Naive thymus-derived CD4-positive, alpha-beta T cell (primary cell): ENCODE measurements around the gene GLG1. TPM values are rescaled to one million over a fixed set of nuclear protein-coding genes. Genes with fewer than 3 reads are reported as not detected.

Experiments used
- ATAC-seq: fragments of 150-1000 bp; cut with Tn5 transposase; 2 replicates; pipeline ENCODE4 v1.10.0; 2021; ENCODE audit warnings: mild to moderate bottlenecking, moderate library complexity
- CTCF ChIA-PET: fragments of 350-600 bp; sonication (Branson Sonifier 250); formaldehyde crosslinking; loops from one replicate; lab custom pipeline; 2021; ENCODE audit warnings: antibody characterized with exemption; lab: Charles Lee
- POLR2A ChIA-PET: fragments of 350-600 bp; sonication (Branson Sonifier 250); formaldehyde crosslinking; loops from one replicate; lab custom pipeline; 2021; ENCODE audit warnings: antibody characterized with exemption, inconsistent platforms; lab: Charles Lee
- DNase-seq, 9 donors: peaks; one replicate each; pipeline versions ENCODE4 v3.0.0 to v3.0.0-alpha.2; 2020 to 2022; ENCODE audit warnings: mixed read lengths in 1 of 9
- H3K27ac ChIP-seq: one replicate; pipeline ENCODE4 v1.7.0; 2013; ENCODE audit warnings: mild to moderate bottlenecking, low read depth, low read length, moderate library complexity
- H3K27me3 ChIP-seq, 2 donors: one replicate each; pipeline ENCODE4 v1.7.0; 2013; ENCODE audit warnings: low read length in 2 of 2, mild to moderate bottlenecking in 2 of 2, moderate library complexity in 2 of 2; ENCODE audit not compliant: control insufficient read depth in 2 of 2, insufficient read depth in 2 of 2
- H3K36me3 ChIP-seq, 3 experiments: 1 replicate in 2 of 3; 2 replicates in 1 of 3; pipeline ENCODE4 v1.7.0; 2013; ENCODE audit warnings: low read length in 3 of 3, mild to moderate bottlenecking in 3 of 3, moderate library complexity in 1 of 3; ENCODE audit not compliant: insufficient read depth in 3 of 3, control insufficient read depth in 2 of 3
- H3K4me1 ChIP-seq, 2 donors: one replicate each; pipeline ENCODE4 v1.7.0; 2013; ENCODE audit warnings: low read length in 2 of 2, mild to moderate bottlenecking in 2 of 2, moderate library complexity in 1 of 2; ENCODE audit not compliant: control insufficient read depth in 2 of 2, insufficient read depth in 2 of 2
- H3K4me3 ChIP-seq: 2 replicates; pipeline ENCODE4 v1.7.0; 2013; ENCODE audit warnings: mild to moderate bottlenecking, low read length
- H3K9me3 ChIP-seq, 3 experiments: 1 replicate in 2 of 3; 2 replicates in 1 of 3; pipeline ENCODE4 v1.7.0; 2013; ENCODE audit warnings: low read length in 3 of 3; ENCODE audit not compliant: control insufficient read depth in 2 of 3
- H3K27ac Mint-ChIP-seq, 9 donors: one replicate each; pipeline ENCODE4 v1.8.0; 2020 to 2022; ENCODE audit warnings: mixed read lengths in 9 of 9, mild to moderate bottlenecking in 8 of 9, moderate library complexity in 5 of 9, inconsistent platforms in 2 of 9
- H3K27me3 Mint-ChIP-seq, 5 donors: one replicate each; pipeline ENCODE4 v1.8.0; 2021 to 2022; ENCODE audit warnings: mixed read lengths in 5 of 5, mild to moderate bottlenecking in 1 of 5
- H3K36me3 Mint-ChIP-seq, 5 donors: one replicate each; pipeline ENCODE4 v1.8.0; 2020 to 2022; ENCODE audit warnings: mixed read lengths in 5 of 5, mild to moderate bottlenecking in 3 of 5, inconsistent platforms in 1 of 5
- H3K4me1 Mint-ChIP-seq, 7 donors: one replicate each; pipeline ENCODE4 v1.8.0; 2020 to 2022; ENCODE audit warnings: mixed read lengths in 7 of 7, mild to moderate bottlenecking in 3 of 7, inconsistent platforms in 1 of 7
- H3K4me3 Mint-ChIP-seq, 10 donors: one replicate each; pipeline ENCODE4 v1.8.0; 2020 to 2022; ENCODE audit warnings: mild to moderate bottlenecking in 10 of 10, mixed read lengths in 10 of 10, moderate library complexity in 6 of 10, inconsistent platforms in 2 of 10
- H3K9me3 Mint-ChIP-seq, 11 donors: one replicate each; pipeline ENCODE4 v1.8.0; 2020 to 2022; ENCODE audit warnings: mixed read lengths in 11 of 11, mild to moderate bottlenecking in 4 of 11, inconsistent platforms in 1 of 11, moderate library complexity in 1 of 11
- intact Hi-C, 2 donors: fragments of 100-400 bp; cut with micrococcal nuclease; formaldehyde crosslinking; loops; one replicate each; pipeline ENCODE4 v1.15.1; 2023
- polyA plus RNA-seq, 2 donors: library from polyadenylated mRNA; unstranded; fragments of 300-500 nt; fragmentation: Illumina TruSeq; gene quantifications; one replicate each; pipeline ENCODE4 v1.2.3, GENCODE V29; 2021
- total RNA-seq, 6 experiments: library from RNA in 5 of 6; stranded (reverse) in 5 of 6; gene quantifications; 1 replicate in 5 of 6; 2 replicates in 1 of 6; pipeline ENCODE4 v1.2.3 and lab custom pipeline; 2021 to 2026

GLG1 gene
- total and polyA plus RNA-seq, 7 experiments from 2014 or later, result 125 to 285 (median 188) TPM

DNA sequence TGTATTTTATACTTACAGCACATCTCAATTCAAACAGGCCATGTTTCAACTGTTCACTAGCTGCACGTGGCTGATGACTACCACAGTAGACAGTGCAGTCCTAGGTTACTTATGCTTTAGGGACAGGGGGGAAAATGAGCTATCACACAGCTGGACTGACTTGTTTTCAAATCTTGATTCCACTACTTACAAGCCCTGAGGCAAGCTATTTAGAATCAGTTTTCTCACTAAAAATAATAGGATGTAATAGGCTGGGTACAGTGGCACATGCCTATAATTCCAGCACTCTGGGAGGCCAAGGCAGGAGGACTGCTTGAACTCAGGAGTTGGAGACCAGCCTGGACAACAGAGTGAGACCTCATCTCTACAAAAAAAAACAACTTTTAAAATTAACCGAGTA is 10.3 kb downstream of the GLG1 start:
- Mint-ChIP-seq H3K27me3 (no peaks in the 10 kb centered on the region), H3K36me3 (peaks cover 4 to 30% (median 17%) of the 10 kb centered on the region in 5 donors), H3K9me3 (peaks cover 0 to 6% (median 0%) of the 10 kb centered on the region in 11 donors), H3K4me1 (peaks cover 44 to 82% (median 56%) of the 10 kb centered on the region in 7 donors), H3K4me3 (peak overlapping the region in 5 of 10 donors; percentile 30 to 48 (median 38)), H3K27ac (peak overlapping the region in 8 of 9 donors; percentile 73 to 91 (median 84))
- peaks cover 0 to 8% (median 4%) of the 10 kb centered on the region in 3 experiments for H3K36me3 ChIP-seq
- no peak overlapping the region for H3K4me3 ChIP-seq
- DNase-seq (no peak), ATAC-seq (no peak)
- POLR2A ChIA-PET, result interaction anchor here (1.2 kb wide), 1 partner anchor 12 kb away, joined by 4 read pairs; no protein-coding TSS in a partner anchor
- H3K27ac ChIP-seq, result no peak overlapping the region
- no peaks in the 10 kb centered on the region for H3K9me3 ChIP-seq
- CTCF ChIA-PET, result interaction anchor here (0.8 kb wide), 1 partner anchor 18 kb away, joined by 4 read pairs; no protein-coding TSS in a partner anchor
- intact Hi-C loops, result no loop called here
- no peaks in the 10 kb centered on the region for H3K27me3 ChIP-seq
- H3K4me1 ChIP-seq, result peaks cover 16 to 51% of the 10 kb centered on the region in 2 donors

DNA sequence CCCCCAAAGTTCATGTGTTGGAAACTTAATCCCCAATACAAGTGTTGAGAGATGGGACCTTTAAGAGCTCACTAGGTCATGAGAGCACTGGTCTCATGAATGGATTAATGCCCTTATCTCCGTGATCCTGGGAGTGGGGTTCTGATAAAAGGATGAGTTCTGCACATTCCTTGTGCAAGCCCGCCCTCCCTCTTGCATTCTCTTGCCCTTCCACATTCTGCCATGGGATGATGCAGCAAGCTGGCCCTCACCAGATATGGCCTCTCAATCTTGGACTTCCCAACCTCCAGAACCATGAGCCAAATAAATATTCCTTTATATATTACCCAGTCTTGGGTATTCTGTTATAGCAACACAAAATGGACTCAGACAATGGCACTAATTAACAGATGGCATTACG is 14.1 kb downstream of the GLG1 start:
- Histone ChIP-seq H3K36me3 (peaks cover 0 to 18% (median 4%) of the 10 kb centered on the region in 3 experiments), H3K9me3 (no peaks in the 10 kb centered on the region), H3K4me1 (peaks cover 0 to 48% of the 10 kb centered on the region in 2 donors), H3K27me3 (no peaks in the 10 kb centered on the region), H3K4me3 (no peak overlapping the region), H3K27ac (no peak overlapping the region)
- Mint-ChIP-seq H3K27me3 (no peaks in the 10 kb centered on the region), H3K4me3 (peak overlapping the region in 6 of 10 donors; percentile 14 to 57 (median 22)), H3K27ac (peak overlapping the region in 6 of 9 donors; percentile 25 to 72 (median 48)), H3K36me3 (peaks cover 4 to 35% (median 16%) of the 10 kb centered on the region in 5 donors), H3K4me1 (peaks cover 24 to 77% (median 53%) of the 10 kb centered on the region in 7 donors), H3K9me3 (peaks cover 0 to 6% (median 0%) of the 10 kb centered on the region in 11 donors)
- ChIA-PET POLR2A (interaction anchor here (0.7 to 1.6 kb wide), 2 partner anchors 9 to 10 kb away, joined by 3 to 4 read pairs; no protein-coding TSS in a partner anchor), CTCF (interaction anchor here (0.7 to 1.1 kb wide), 2 partner anchors 9 to 15 kb away, joined by 3 read pairs; no protein-coding TSS in a partner anchor)
- intact Hi-C loops, result no loop called here
- DNase-seq (no peak), ATAC-seq (no peak)

DNA sequence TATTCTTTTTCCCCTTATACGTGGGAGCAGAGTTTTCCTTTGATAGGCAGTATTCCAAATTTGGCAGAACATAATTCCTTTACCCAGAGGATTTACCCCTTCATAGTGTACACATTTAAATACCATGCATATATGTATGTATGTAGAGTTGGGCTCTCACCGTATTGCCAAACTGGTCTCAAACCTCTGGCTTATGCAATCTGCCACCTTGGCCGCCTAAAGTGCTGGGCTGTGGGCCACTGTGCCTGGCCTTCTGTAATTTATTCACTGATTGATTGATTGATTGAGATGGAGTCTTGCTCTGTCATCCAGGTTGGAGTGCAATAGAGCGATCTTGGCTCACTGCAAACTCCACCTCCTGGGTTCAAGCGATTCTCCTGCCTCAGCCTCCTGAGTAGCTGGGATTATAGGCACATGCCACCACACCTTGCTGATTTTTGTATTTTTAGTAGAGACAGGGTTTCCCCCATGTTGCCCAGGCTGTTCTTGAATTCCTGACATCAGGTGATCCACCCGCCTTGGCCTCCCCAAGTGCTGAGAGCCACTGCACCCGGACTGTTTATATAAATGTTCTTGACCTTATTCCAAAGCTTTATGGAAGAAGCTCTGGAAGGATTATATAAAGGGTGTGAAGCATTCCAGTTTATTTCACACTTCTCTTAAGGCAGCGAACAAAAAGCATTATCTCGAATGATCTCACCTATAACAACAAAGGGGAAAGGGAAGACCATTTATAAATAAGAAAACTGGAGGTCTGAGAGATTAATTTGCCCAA is 14.9 kb downstream of the GLG1 start:
- intact Hi-C loops, result no loop called here
- no peaks in the 10 kb centered on the region for H3K27me3 ChIP-seq
- ATAC-seq (no peak), DNase-seq (no peak)
- Mint-ChIP-seq H3K36me3 (peaks cover 4 to 41% (median 18%) of the 10 kb centered on the region in 5 donors), H3K4me3 (peak overlapping the region in 7 of 10 donors; percentile 2 to 57 (median 38)), H3K27me3 (no peaks in the 10 kb centered on the region), H3K27ac (peak overlapping the region in 6 of 9 donors; percentile 7 to 80 (median 58)), H3K4me1 (peaks cover 29 to 81% (median 61%) of the 10 kb centered on the region in 7 donors), H3K9me3 (peaks cover 0 to 6% (median 0%) of the 10 kb centered on the region in 11 donors)
- no peaks in the 10 kb centered on the region for H3K9me3 ChIP-seq
- peaks cover 0 to 17% (median 4%) of the 10 kb centered on the region in 3 experiments for H3K36me3 ChIP-seq
- CTCF ChIA-PET, result interaction anchor here (0.7 to 1.1 kb wide), 2 partner anchors 9 to 16 kb away, joined by 3 read pairs; no protein-coding TSS in a partner anchor
- POLR2A ChIA-PET, result interaction anchor here (1.6 kb wide), 1 partner anchor 9 kb away, joined by 4 read pairs; no protein-coding TSS in a partner anchor
- H3K27ac ChIP-seq, result no peak overlapping the region
- peaks cover 0 to 49% of the 10 kb centered on the region in 2 donors for H3K4me1 ChIP-seq
- no peak overlapping the region for H3K4me3 ChIP-seq

GRCh38 chr16:74586948-74587347 is 20.0 kb downstream of the GLG1 start:
- peak overlapping the region in 7 of 10 donors; percentile 3 to 69 (median 25) for H3K4me3 Mint-ChIP-seq

GRCh38 chr16:74585846-74586443 is 21.0 kb downstream of the GLG1 start:
- no peaks in the 10 kb centered on the region for H3K9me3 ChIP-seq
- H3K36me3 ChIP-seq, result peaks cover 0 to 10% (median 0%) of the 10 kb centered on the region in 3 experiments
- ChIA-PET CTCF (interaction anchor here (0.9 kb wide), 1 partner anchor 15 kb away, joined by 3 read pairs; no protein-coding TSS in a partner anchor), POLR2A (interaction anchor here (0.6 to 1.0 kb wide), 3 partner anchors 14 to 81 kb away, joined by 3 read pairs; partner anchors contain the start of genes GLG1 and RFWD3)
- no peaks in the 10 kb centered on the region for H3K27me3 ChIP-seq
- peaks cover 14 to 23% of the 10 kb centered on the region in 2 donors for H3K4me1 ChIP-seq
- H3K4me1 Mint-ChIP-seq, result peaks cover 36 to 92% (median 66%) of the 10 kb centered on the region in 7 donors
- H3K27me3 Mint-ChIP-seq, result no peaks in the 10 kb centered on the region
- H3K27ac ChIP-seq, result no peak overlapping the region
- no peaks in the 10 kb centered on the region for H3K9me3 Mint-ChIP-seq
- DNase-seq, result no peak
- peak overlapping the region in 6 of 9 donors; percentile 35 to 75 (median 64) for H3K27ac Mint-ChIP-seq
- peaks cover 0 to 39% (median 15%) of the 10 kb centered on the region in 5 donors for H3K36me3 Mint-ChIP-seq
- no peak overlapping the region for H3K4me3 ChIP-seq
- H3K4me3 Mint-ChIP-seq, result peak overlapping the region in 5 of 10 donors; percentile 9 to 69 (median 32)
- intact Hi-C loops, result loop anchor here (1.0 to 2.0 kb wide), 2 partner anchors 15 kb away; no protein-coding TSS in a partner anchor
- ATAC-seq, result no peak

More at GRCh38 chr16:74586948-74587347, 20.0 kb downstream of the GLG1 start:
- peaks cover 0 to 39% (median 15%) of the 10 kb centered on the region in 5 donors for H3K36me3 Mint-ChIP-seq
- H3K36me3 ChIP-seq, result peaks cover 0 to 10% (median 0%) of the 10 kb centered on the region in 3 experiments
- intact Hi-C loops, result loop anchor here (1.0 to 2.0 kb wide), 2 partner anchors 14 kb away; no protein-coding TSS in a partner anchor
- CTCF ChIA-PET, result no interaction called here
- no peak overlapping the region for H3K4me3 ChIP-seq
- no peaks in the 10 kb centered on the region for H3K9me3 Mint-ChIP-seq
- POLR2A ChIA-PET, result no interaction called here
- ATAC-seq (no peak), DNase-seq (no peak)
- peak overlapping the region in 8 of 9 donors; percentile 1 to 80 (median 42) for H3K27ac Mint-ChIP-seq
- H3K4me1 ChIP-seq, result peaks cover 11 to 30% of the 10 kb centered on the region in 2 donors
- no peaks in the 10 kb centered on the region for H3K27me3 ChIP-seq
- H3K27ac ChIP-seq, result no peak overlapping the region
- no peaks in the 10 kb centered on the region for H3K27me3 Mint-ChIP-seq
- peaks cover 34 to 90% (median 63%) of the 10 kb centered on the region in 7 donors for H3K4me1 Mint-ChIP-seq
- H3K9me3 ChIP-seq, result no peaks in the 10 kb centered on the region
